ENCODE results near the gene APOBEC3B.

DNA sequence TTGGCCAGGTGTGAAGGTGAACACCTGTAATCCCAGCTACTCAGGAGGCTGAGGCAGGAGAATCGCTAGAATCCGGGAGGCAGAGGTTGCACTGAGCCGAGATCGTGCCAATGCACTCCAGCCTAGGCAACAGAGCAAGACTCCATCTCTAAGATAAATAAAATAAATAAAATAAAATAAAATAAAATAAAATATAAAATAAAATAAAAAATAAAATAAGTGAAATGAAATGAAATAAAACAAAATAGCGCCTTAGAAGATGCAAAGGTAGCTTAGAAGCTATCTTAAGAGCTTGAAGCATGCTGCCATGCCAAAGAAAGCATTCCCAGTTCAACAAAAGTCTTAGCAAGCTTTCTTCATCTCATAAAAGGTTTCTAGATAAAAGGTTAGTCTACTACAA, 25.0 kb downstream of the APOBEC3B start:
- TF ChIP-seq, protein P1, sequence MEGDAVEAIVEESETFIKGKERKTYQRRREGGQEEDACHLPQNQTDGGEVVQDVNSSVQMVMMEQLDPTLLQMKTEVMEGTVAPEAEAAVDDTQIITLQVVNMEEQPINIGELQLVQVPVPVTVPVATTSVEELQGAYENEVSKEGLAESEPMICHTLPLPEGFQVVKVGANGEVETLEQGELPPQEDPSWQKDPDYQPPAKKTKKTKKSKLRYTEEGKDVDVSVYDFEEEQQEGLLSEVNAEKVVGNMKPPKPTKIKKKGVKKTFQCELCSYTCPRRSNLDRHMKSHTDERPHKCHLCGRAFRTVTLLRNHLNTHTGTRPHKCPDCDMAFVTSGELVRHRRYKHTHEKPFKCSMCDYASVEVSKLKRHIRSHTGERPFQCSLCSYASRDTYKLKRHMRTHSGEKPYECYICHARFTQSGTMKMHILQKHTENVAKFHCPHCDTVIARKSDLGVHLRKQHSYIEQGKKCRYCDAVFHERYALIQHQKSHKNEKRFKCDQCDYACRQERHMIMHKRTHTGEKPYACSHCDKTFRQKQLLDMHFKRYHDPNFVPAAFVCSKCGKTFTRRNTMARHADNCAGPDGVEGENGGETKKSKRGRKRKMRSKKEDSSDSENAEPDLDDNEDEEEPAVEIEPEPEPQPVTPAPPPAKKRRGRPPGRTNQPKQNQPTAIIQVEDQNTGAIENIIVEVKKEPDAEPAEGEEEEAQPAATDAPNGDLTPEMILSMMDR (IDR thresholded peaks at IDR 0.05): no peak
- no peak for TF ChIP-seq EZH2 (IDR thresholded peaks at IDR 0.05; ENCODE audit: borderline replicate concordance, insufficient read depth, low read depth, low read length, poor library complexity, severe bottlenecking)
